GM12892 (cell line): Measurements from ENCODE around the gene SAMD4A.

Source experiments
- POLR2A ChIP-seq: IDR thresholded peaks from 2 replicates; pipeline ENCODE4 v1.6.1; 2011; ENCODE audit warnings: low read depth, low read length, control low read depth
- POLR2AphosphoS5 ChIP-seq: IDR thresholded peaks from 2 replicates; pipeline ENCODE4 v1.6.1; 2011; ENCODE audit warnings: low read depth, low read length, control low read depth

DNA sequence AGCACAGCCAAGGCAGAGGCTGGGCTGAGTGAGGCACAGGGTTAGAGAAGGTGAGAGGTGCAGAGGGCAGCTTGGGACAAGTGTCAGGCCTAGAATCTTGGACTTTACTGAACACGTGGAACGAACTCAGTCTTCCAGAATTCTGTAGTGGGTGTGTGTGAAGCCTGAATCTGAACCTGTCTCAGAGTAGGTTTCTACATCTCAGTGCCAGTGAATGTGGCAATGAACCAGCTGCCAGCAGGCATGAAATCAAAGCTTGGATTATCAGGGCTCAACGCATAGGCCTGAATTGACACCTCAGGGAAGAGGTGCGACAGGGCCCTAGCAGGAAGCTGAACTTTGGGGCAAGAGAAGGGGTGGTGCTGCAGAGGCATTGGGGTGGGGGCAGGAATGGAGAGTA, 104.6 kb downstream of the SAMD4A start:
- TF ChIP-seq POLR2A: no peak
- TF ChIP-seq POLR2AphosphoS5: no peak
